DMS79 (cell line): ENCODE results near the gene DPYSL5.
"Not testable (repeated sequence)": the region's sequence is repeated elsewhere in the genome, so short reads cannot be mapped to it uniquely, and the experiment has no call there.

ENCODE experiments used
- DNase-seq: peaks from one replicate; lab custom pipeline; 2025; lab: John Stamatoyannopoulos, UW

DPYSL5 gene

DNA sequence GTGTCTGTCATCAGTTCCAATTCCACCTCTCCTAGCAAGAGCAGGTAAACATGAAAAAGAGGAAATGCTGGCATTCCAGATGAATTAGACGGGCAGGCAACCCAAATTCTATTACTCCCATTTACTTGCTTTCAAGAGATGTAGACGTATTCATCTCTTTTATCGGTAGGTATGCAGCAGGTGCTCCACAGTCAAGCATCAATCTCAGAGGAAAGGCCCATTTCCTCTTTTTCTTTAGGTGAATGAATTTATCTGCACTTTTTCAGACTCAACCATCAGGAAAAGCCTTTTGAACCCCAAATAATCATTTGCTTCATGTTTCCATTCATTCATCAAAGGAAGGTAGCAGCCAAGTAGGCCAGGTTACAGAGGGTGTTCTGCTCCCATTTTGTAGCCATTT is 27.9 kb downstream of the DPYSL5 start:
- no peak for DNase-seq

DNA sequence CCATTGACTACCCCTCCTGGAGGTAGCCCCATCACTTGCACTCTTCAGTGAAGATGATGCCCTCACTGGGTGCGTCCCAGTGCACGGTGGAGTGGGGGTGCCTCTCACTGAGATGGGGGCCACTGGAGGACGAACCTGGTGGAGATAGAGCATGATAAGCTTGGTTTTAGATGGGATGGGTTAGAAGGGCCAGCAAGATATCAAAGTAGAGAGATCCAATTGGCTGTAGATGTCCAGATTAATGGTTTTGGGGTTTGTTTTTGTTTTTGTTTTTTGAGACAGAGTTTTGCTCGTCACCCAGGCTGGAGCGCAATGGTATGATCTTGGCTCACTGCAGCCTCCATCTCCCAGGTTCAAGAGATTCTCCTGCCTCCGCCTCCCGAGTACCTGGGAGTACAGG is 28.3 kb downstream of the DPYSL5 start:
- DNase-seq, result no peak

DNA sequence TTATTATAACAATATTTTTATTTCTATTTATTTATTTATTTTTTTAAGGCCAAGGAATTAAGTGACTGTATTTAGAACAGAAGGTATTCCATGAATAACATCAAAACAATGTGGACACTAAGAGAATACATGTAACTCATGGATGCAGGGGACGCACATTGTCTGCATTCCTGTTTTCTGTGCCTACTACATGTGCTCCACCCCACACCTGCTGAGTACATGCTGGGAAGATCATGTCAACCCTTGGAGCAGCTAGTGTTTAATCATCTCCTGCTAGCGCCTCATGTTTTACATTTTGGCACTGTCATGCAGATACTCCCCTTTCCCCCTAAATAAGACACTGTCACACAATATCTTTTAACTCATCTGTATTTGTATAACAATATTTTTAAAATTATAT is 29.3 kb downstream of the DPYSL5 start:
- DNase-seq, result no peak

DNA sequence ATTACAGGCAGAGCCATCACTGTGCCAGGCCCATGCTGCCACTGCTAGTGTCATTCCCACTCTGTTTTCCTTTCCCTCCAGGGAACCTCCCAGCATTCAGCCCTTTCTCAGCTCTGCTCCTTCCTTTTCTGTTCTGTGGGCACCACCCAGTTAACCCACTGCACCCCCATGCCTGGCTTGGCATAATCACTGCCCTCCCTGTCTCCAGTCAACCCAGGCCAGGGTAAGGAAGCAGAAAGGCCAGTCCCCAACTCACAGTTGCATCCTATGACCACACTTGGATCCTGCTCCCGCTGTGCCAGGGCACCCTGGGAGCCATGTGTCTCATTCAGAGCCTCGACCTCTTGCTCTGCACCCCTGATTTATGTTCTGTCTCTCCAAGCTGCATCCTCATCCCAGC is 32.2 kb downstream of the DPYSL5 start:
- DNase-seq, result no peak

DNA sequence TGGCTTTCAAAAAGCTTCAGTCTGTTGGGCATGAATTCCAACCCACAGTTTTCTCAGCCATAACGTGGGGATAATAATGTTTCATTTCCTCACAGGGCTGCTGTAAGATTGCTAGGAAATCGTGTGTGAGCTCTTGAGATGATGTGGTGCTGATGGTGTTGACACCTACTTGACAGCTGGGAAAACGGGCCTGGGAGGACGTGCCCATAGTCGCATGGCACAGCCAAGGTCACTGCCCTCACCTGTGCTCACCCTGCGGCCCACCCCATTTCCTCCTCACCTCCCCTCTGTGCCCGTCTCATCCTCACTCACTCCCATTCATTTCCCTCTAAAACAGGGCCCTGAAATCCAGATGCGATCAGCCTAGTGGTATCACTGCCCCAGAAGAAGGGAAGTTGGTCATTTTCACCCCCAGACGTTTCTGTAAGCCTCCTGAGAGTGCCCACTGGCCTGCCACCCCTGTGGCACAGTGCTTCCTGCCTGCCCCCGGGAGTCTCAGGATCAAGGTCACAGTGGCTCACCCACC is 33.0 kb downstream of the DPYSL5 start:
- DNase-seq, result no peak

DNA sequence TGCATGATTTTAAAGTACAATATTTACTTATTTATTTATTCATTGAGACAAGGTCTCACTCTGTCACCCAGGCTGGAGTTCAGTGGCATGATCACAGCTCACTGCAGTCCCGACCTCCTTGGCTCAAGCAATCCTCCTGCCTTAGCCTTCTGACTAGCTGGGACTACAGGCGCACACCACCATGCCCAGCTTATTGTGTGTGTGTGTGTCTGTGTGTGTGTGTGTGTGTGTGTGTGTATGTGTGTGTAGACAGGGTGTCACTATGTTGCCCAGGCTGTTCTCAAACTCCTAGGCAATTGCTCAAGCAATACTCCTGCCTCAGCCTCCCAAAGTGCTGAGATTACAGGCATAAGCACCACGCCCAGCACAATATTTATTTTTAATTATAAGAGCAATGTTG is 34.3 kb downstream of the DPYSL5 start:
- DNase-seq, result not testable (repeated sequence)

- peak; percentile 73 for DNase-seq
These were observed 36.0 kb downstream of the DPYSL5 start for GRCh38 chr2:26883956-26884355.

- DNase-seq, result no peak
These were observed 36.6 kb downstream of the DPYSL5 start for GRCh38 chr2:26884486-26884885.

DNA sequence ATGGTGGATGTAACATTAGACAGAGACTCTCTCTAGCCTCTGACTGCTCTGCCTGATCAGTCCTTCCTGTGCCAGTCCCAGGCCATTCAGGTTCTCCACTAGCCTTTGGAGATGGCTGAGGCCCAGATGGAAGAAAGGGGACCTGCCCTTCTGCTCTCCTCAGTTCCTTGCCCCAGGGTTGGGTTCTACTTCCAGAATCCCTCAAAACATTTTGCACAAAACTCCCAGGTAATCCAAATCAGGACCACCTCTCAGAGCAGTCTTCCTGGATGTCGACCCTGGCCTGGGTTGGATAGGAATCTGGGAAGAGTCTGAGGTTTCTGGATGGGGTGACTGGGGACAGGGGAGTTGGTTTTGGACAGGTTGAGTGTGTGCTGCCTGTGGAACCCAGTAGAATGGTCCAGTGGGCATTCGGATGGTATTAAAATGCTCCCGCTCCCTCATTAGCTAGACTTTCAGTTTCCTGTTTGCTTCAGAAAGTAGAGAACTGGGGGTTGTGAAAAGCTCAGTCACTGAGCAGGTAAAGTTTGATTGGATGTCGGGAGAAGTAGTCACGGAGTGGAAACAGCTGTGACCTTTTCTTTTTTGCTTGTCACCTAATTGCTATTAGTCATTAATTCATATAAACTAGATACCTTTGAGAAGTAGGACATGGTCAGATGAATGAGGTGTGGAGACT is 37.9 kb downstream of the DPYSL5 start:
- no peak for DNase-seq

DNA sequence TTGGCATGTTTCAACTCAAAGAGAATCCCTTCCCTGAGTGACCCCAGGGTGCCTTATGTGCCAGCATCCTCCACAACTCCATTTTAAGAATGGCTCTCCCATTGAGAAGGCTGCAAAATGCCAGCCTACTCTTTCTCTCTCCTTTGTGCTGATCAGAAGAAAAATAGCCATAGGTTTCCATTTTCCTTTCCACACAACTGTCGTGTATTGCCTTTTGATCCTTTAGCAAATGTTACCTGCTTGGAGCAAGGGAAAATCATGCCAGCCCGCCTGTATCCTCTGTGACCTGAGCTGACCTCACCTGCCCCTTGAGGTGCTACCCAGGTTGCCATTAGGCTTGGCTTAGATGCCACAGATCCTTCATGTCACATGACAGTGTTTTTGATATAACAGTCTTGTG is 38.8 kb downstream of the DPYSL5 start:
- no peak for DNase-seq

DNA sequence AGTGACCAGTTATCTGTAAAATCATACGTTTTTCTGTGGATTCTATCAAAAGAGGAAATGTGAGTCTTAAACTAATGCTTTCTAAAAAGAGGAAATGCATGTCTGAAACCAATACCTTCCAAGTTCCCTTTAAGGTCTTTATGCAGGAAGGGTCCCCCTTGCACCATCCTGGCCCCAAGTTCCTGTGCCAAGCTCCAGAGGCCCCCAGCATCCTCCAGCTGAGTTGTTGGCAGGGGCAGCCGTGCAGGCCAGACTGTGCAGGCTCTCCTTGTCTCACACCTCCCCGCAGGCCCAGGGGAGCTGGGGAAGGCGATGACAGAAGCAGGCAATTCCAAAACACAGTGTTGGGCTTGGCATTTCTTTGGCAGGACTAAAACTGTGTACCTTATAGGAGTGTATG is 39.2 kb downstream of the DPYSL5 start:
- no peak for DNase-seq

GRCh38 chr2:26889796-26890195 is 41.9 kb downstream of the DPYSL5 start:
- no peak for DNase-seq

DNA sequence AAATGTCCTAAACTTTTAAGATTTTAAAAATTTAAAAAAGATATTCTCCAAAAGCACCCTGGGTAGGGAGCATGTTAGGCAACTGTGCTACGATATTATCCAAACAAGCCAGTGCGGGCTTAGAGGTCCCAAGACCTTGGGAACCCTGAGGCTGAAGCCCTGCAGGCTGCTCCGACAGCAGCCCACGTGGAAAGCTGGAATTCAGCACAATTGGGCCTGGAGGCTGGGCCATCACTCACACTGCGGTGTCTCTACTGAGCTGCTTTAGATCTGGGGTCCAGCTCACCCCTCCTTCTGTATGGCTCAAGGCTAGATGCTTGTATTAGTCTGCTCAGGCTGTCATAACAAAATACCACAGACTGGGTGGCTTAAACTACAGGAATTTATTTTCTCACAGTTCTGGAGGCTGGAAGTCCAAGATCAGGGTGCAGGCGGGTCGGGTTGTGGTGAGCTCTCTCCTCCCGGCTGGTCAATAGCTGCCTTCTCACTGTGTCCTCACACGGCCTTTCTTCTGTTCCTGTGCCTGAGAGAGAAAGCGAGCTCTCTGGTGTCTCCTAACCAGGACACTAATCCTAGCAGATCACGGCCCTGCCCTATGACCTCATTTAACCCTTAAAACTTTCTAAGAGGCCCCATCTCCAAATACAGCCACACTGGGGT is 42.5 kb downstream of the DPYSL5 start:
- no peak for DNase-seq

DNA sequence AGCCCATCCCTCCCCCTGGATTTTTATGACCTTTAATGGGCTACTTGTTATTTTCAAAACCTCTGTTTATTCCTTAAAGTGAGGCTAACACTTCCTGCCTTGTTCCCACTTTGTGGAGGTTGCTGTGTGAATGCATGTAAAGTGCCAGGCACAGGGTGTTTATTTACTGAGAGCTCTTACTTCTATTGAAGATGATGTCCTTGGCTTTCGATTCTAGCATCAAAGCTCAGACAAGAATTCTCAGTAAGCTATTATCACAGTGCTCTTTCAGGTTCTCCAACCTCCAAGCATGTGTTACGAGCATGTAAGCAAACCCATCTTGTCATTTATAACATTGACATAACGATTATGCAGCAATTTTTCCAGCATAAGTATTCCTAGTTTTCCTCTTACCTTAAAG is 44.2 kb downstream of the DPYSL5 start:
- peak; percentile 83 for DNase-seq

DNA sequence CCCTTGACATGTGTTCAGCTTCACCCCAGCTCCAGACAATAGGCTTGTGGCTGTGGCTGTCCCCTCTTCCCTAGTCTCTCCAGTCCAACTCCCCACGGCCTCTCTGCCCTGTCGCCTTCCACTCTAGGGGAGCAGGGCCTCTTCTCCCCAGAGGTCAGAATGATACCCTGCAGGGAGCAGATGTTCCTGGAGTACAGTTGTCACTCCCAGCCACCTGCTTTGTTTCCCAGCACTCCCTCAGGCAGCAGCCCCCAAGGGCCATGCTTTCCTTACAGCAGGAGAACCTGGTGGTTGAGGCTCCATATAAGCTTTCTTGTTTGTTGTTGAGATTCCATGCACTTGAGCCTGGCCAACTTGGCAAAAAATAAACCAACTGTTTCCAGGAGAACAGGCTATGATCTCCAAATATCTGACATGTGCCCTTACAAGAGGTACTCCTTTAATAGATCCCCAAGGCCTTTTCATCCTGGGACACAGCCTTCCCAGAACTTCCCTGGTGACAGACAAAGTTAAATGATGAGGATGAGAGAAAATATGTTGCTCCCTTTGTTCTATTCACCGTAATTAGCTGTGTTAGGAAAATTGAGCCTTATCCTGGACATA is 45.1 kb downstream of the DPYSL5 start:
- DNase-seq, result peak; percentile 27

- DNase-seq, result no peak
These were observed 46.2 kb downstream of the DPYSL5 start for GRCh38 chr2:26894136-26894535.

DNA sequence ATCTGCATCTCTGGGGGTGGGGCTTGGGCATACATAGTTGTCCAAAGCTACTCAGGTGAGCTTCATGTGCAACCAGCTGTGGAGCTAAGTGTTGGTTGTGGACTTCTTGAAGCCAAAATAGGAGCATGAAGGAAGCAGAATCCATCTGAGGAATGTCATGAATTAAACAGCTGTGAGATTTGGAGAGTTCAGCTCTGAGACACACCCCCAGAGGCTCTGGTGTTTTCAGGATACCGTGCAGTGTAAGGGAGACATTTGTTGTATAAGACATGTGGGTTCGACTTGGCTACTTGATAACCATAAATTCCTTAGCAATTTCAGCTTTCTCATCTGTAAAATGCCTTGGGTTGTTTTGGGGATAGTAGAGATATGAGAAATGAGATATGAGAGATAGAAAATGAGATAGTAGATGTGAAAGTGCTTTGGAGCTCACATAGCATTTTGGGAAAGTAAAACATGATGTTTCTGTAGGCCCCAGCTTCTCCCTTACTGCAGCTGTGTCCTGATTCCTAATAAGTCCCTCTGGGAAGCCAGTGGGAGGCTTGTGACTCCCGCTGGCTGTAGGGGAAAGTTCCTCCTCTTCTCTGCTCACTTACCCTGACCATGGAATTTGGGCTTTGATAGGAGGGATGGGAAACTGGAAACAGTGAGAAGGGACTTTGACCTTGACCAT is 50.0 kb downstream of the DPYSL5 start:
- DNase-seq, result no peak

- no peak for DNase-seq
These were observed 50.6 kb downstream of the DPYSL5 start for GRCh38 chr2:26898480-26899078.

DNA sequence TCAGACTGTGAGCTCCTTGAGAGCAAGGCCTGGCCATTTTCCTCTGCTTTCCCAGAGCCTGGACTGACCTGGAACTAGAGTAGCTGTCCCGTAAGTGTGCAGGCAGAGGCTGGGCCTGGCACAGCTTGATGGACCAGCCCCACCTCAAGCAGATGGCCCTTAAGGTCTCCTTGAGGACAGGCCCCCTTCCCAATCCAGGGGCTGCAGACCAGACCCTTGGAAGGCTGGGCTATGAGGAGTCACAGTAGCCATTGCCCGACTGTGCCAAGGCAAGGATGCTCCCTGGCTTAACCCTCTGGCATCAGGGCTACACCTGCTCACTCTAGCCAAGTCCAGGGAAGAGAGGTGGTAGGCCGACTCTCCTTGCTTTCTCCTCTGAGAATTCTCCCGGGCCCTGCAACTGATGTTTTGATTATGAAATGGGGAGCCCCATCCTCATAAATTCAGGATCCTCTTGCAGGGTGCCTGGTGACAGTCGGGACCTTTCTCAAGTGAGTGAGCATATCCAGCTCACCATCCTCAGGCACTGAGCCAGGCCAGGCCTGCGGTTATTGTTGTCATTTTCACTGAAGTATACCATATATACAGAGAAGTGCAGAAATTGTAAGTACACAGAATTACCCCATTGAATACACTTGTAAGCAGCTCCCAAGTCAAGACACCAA is 51.7 kb downstream of the DPYSL5 start:
- no peak for DNase-seq

GRCh38 chr2:26900831-26901321 is 52.9 kb downstream of the DPYSL5 start:
- DNase-seq, result peak; percentile 18

- DNase-seq, result peak; percentile 21
These were observed 53.6 kb downstream of the DPYSL5 start for GRCh38 chr2:26901326-26902183.
